ENCODE measurements around the gene GALNT9. TPM values are rescaled to one million over a fixed set of nuclear protein-coding genes. Genes with fewer than 3 reads are reported as not detected.

The GALNT9 gene
- polyA plus RNA-seq, 1 donor from 2014 or later: 13.5 TPM

DNA sequence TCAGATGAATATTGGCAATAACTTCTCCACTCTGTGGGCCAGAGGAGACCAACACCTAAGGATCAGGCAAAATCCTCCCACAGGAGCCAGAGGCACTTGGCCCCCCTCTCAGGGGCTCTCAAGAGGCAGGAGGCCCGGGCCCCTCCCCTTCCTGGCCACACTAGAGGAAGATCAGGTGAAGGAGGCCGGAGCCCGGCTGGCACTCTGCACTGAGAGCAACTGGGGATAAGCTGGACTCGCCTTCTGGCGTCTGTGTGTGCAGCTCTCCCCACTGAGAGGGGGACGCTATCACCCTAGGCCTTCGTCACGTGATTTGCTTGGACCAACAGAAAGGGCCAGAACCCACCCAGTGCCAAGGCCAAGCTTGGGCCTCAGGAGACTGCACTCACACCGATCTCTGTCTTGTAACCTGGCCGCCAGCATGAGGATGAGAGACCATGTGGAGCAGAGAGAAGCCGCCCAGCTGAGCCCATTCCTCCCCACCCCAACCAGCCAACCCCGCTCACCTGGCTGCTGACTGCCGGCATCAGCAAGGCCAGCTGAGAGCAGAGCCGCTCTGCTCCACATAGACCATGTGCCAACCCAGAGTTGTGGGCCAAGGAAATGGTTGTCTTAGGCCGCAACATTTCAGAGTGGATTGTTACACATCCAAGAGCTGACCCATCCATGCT is 121.1 kb downstream of the GALNT9 start:
- no peaks in the 10 kb centered on the region for H3F3A ChIP-seq (ENCODE audit: insufficient read depth, low read length, poor library complexity, severe bottlenecking)
- H3K27me3 ChIP-seq (ENCODE audit: insufficient read depth, low read depth, low read length): no peaks in the 10 kb centered on the region
- no peak for TF ChIP-seq MXI1 (conservative IDR thresholded peaks at IDR 0.05; ENCODE audit: poor library complexity, severe bottlenecking)
- no peak for TF ChIP-seq RAD21 (conservative IDR thresholded peaks at IDR 0.05)
- no peak for TF ChIP-seq POLR2AphosphoS5 (IDR thresholded peaks at IDR 0.05)
- TF ChIP-seq SMC3 (conservative IDR thresholded peaks at IDR 0.05; ENCODE audit: poor library complexity): no peak
- no peak for TF ChIP-seq CTCF (IDR thresholded peaks at IDR 0.05; ENCODE audit: poor library complexity, severe bottlenecking)
- TF ChIP-seq EZH2 (IDR thresholded peaks at IDR 0.05; ENCODE audit: borderline replicate concordance, insufficient read depth, low read length, poor library complexity, severe bottlenecking): no peak
- TF ChIP-seq EP300 (conservative IDR thresholded peaks at IDR 0.05; ENCODE audit: poor library complexity, severe bottlenecking): no peak
- TF ChIP-seq TAF1 (IDR thresholded peaks at IDR 0.05; ENCODE audit: low read depth): no peak
- TF ChIP-seq, protein P1, sequence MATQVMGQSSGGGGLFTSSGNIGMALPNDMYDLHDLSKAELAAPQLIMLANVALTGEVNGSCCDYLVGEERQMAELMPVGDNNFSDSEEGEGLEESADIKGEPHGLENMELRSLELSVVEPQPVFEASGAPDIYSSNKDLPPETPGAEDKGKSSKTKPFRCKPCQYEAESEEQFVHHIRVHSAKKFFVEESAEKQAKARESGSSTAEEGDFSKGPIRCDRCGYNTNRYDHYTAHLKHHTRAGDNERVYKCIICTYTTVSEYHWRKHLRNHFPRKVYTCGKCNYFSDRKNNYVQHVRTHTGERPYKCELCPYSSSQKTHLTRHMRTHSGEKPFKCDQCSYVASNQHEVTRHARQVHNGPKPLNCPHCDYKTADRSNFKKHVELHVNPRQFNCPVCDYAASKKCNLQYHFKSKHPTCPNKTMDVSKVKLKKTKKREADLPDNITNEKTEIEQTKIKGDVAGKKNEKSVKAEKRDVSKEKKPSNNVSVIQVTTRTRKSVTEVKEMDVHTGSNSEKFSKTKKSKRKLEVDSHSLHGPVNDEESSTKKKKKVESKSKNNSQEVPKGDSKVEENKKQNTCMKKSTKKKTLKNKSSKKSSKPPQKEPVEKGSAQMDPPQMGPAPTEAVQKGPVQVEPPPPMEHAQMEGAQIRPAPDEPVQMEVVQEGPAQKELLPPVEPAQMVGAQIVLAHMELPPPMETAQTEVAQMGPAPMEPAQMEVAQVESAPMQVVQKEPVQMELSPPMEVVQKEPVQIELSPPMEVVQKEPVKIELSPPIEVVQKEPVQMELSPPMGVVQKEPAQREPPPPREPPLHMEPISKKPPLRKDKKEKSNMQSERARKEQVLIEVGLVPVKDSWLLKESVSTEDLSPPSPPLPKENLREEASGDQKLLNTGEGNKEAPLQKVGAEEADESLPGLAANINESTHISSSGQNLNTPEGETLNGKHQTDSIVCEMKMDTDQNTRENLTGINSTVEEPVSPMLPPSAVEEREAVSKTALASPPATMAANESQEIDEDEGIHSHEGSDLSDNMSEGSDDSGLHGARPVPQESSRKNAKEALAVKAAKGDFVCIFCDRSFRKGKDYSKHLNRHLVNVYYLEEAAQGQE (IDR thresholded peaks at IDR 0.05; ENCODE audit: borderline replicate concordance): no peak

GRCh38 chr12:132207083-132207775 is 122.2 kb downstream of the GALNT9 start:
- Histone ChIP-seq H4K20me1 (ENCODE audit: insufficient read depth) (no peaks in the 10 kb centered on the region), H2AFZ (ENCODE audit: low read depth, low read length) (no peak overlapping the region), H3K4me2 (ENCODE audit: low read length) (no peak overlapping the region), H3K9ac (ENCODE audit: low read length) (no peak overlapping the region), H3K27me3 (ENCODE audit: insufficient read depth, low read depth, low read length) (no peaks in the 10 kb centered on the region), H3K27ac (ENCODE audit: low read length) (no peak overlapping the region), H3K9me3 (ENCODE audit: low read length) (peaks cover 2% of the 10 kb centered on the region), H3K36me3 (ENCODE audit: insufficient read depth, low read length) (no peaks in the 10 kb centered on the region), H3F3A (ENCODE audit: insufficient read depth, low read length, poor library complexity, severe bottlenecking) (no peaks in the 10 kb centered on the region), H3K9me2 (ENCODE audit: insufficient read depth, low read length) (no peaks in the 10 kb centered on the region), H3K4me3 (ENCODE audit: low read length) (no peak overlapping the region), H3K79me2 (replicated peaks; ENCODE audit: insufficient read depth, low read length) (no peaks in the 10 kb centered on the region)
- TF ChIP-seq EZH2 (IDR thresholded peaks at IDR 0.05; ENCODE audit: borderline replicate concordance, insufficient read depth, low read length, poor library complexity, severe bottlenecking) (no peak), POLR2AphosphoS5 (IDR thresholded peaks at IDR 0.05) (no peak), RAD21 (conservative IDR thresholded peaks at IDR 0.05) (no peak), EP300 (conservative IDR thresholded peaks at IDR 0.05; ENCODE audit: poor library complexity, severe bottlenecking) (no peak), TAF1 (IDR thresholded peaks at IDR 0.05; ENCODE audit: low read depth) (no peak), CTCF (IDR thresholded peaks at IDR 0.05; ENCODE audit: poor library complexity, severe bottlenecking) (no peak), SMC3 (conservative IDR thresholded peaks at IDR 0.05; ENCODE audit: poor library complexity) (no peak), MXI1 (conservative IDR thresholded peaks at IDR 0.05; ENCODE audit: poor library complexity, severe bottlenecking) (no peak)
- TF ChIP-seq, protein P1 (IDR thresholded peaks at IDR 0.05; ENCODE audit: borderline replicate concordance): no peak

More for the DNA sequence above, 121.1 kb downstream of the GALNT9 start:
- Histone ChIP-seq H3K27ac (ENCODE audit: low read length) (no peak overlapping the region), H3K79me2 (replicated peaks; ENCODE audit: insufficient read depth, low read length) (no peaks in the 10 kb centered on the region), H3K9me3 (ENCODE audit: low read length) (peaks cover 2% of the 10 kb centered on the region), H3K9me2 (ENCODE audit: insufficient read depth, low read length) (no peaks in the 10 kb centered on the region), H3K4me2 (ENCODE audit: low read length) (no peak overlapping the region), H3K36me3 (ENCODE audit: insufficient read depth, low read length) (no peaks in the 10 kb centered on the region), H3K9ac (ENCODE audit: low read length) (no peak overlapping the region), H2AFZ (ENCODE audit: low read depth, low read length) (no peak overlapping the region), H3K4me3 (ENCODE audit: low read length) (no peak overlapping the region), H4K20me1 (ENCODE audit: insufficient read depth) (no peaks in the 10 kb centered on the region)
